Measurements from ENCODE around the gene SEC22A. TPM values are rescaled to one million over a fixed set of nuclear protein-coding genes. Genes with fewer than 3 reads are reported as not detected.

SEC22A gene
- total and polyA plus RNA-seq, 2 of the 13 experiments (the other 11 are each of a cell fraction or from before 2014, with no cell fraction given): 14.1 to 17.3 TPM

GRCh38 chr3:123282461-123282860 lies 80.7 kb downstream of the SEC22A start:
- Histone ChIP-seq H3K9ac (ENCODE audit: insufficient read depth, low read depth, low read length) (no peak overlapping the region), H3K9me3 (ENCODE audit: low read length) (no peaks in the 10 kb centered on the region), H2AFZ (ENCODE audit: low read length) (no peak overlapping the region), H3K79me2 (ENCODE audit: insufficient read depth, low read length) (no peaks in the 10 kb centered on the region), H3K4me2 (ENCODE audit: low read depth, low read length) (no peak overlapping the region), H3K27me3 (ENCODE audit: control insufficient read depth in 1 of 2, insufficient read depth in 2 of 2, low read length in 2 of 2) (no peaks in the 10 kb centered on the region; a peak in 2 of 5 replicates), H3K4me1 (ENCODE audit: insufficient read depth, low read length) (no peaks in the 10 kb centered on the region), H4K20me1 (ENCODE audit: insufficient read depth, low read length) (peaks cover 5% of the 10 kb centered on the region; the same call in 1 of the 2 replicates), H3K27ac (ENCODE audit: extremely low read length, insufficient read depth, low read length) (no peak overlapping the region), H3K36me3 (replicated peaks in 1 of 2; ENCODE audit: control insufficient read depth in 1 of 2, insufficient read depth in 2 of 2, low read length in 2 of 2) (no peaks in the 10 kb centered on the region), H3K4me3 (replicated peaks in 1 of 3; ENCODE audit: insufficient read depth in 1 of 3, low read depth in 2 of 3, low read length in 3 of 3) (no peak overlapping the region)
- in situ Hi-C loops (cut with HindIII; ENCODE audit: extremely low pct_ligation_motif_present, low pct_unique_long_range_greater_than_20kb): no loop called here
- intact Hi-C loops (cut with micrococcal nuclease; ENCODE audit: unreplicated experiment): no loop called here
- POLR2A ChIA-PET: no interaction called here
- DNase-seq (ENCODE audit: low spot score) (no peak), FAIRE-seq (no peak), ATAC-seq (no peak)
- WGBS (ENCODE audit: low lambda C conversion rate): 59% methylated on average over 8 of the region's 8 CpGs
- CTCF ChIA-PET (ENCODE audit: low intra/inter-chr PET ratio, low total read pairs): no interaction called here
- BruUV-seq (replicated peaks): no TSS peak
- TF ChIP-seq ZFX (CRISPR knock-in tag; IDR thresholded peaks at IDR 0.05; ENCODE audit: low read depth) (no peak), LCORL (IDR thresholded peaks at IDR 0.05) (no peak), LCORL (CRISPR knock-in tag; IDR thresholded peaks at IDR 0.05) (no peak), CAMTA2 (CRISPR knock-in tag; IDR thresholded peaks at IDR 0.05; ENCODE audit: borderline replicate concordance) (no peak), SRSF1 (optimal IDR thresholded peaks at IDR 0.05; ENCODE audit: low read depth, low read length) (no peak), RXRB (CRISPR knock-in tag; IDR thresholded peaks at IDR 0.05; ENCODE audit: borderline replicate concordance) (no peak), ZNF790 (CRISPR knock-in tag; IDR thresholded peaks at IDR 0.05; ENCODE audit: borderline replicate concordance) (no peak), ZNF431 (CRISPR knock-in tag; IDR thresholded peaks at IDR 0.05; ENCODE audit: borderline replicate concordance, low read depth) (no peak), CC2D1A (CRISPR knock-in tag; IDR thresholded peaks at IDR 0.05) (no peak), XRCC5 (optimal IDR thresholded peaks at IDR 0.05; ENCODE audit: low read length) (no peak), MTA1 (CRISPR knock-in tag; IDR thresholded peaks at IDR 0.05; ENCODE audit: borderline replicate concordance) (no peak)
- TF ChIP-seq, protein P1, sequence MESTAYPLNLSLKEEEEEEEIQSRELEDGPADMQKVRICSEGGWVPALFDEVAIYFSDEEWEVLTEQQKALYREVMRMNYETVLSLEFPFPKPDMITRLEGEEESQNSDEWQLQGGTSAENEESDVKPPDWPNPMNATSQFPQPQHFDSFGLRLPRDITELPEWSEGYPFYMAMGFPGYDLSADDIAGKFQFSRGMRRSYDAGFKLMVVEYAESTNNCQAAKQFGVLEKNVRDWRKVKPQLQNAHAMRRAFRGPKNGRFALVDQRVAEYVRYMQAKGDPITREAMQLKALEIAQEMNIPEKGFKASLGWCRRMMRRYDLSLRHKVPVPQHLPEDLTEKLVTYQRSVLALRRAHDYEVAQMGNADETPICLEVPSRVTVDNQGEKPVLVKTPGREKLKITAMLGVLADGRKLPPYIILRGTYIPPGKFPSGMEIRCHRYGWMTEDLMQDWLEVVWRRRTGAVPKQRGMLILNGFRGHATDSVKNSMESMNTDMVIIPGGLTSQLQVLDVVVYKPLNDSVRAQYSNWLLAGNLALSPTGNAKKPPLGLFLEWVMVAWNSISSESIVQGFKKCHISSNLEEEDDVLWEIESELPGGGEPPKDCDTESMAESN (CRISPR knock-in tag; conservative IDR thresholded peaks at IDR 0.05): no peak
